ENCODE measurements around the gene SPSB4. TPM values are rescaled to one million over a fixed set of nuclear protein-coding genes. Genes with fewer than 3 reads are reported as not detected.

Gene SPSB4
- total and polyA plus RNA-seq, 2 of the 8 experiments (the other 6 are each of a cell fraction or from before 2014, with no cell fraction given) = 15.1 to 17.2 TPM

DNA sequence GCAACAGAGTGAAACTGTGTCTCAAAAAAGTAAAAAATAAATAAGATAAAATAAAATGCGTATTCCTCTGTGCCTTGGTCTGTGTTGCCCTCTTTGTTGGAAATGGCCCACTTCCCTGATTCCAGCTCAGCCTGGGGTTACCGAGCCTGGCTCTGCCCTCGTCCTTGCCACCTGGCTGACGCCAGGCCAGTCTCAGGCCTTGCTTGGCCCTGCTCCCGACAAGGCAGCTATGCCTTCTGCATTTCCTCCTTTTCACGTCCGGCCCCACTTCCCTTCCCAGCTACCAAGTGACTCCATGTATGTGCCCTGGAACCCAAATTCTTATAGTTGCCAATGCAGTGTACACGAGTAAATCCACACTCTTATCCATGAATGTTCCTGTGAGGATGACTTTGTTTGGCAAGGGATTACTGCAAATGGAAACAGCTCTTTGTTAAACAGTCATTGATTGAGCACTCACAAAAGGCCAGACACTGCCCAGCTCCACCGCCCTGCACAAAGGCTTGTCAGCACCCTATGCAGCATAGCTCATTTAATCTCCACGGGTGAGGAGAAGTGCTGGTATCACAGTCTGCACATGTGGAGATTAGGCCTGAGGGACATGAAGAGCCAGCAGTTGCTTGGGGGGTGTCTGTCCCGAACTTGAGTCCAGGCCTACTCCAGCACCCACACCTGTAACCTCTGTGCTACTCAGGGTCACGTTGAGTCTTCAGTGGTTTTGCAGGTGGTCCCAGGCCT lies 25.1 kb downstream of the SPSB4 start (continued):
- TF ChIP-seq, protein P1, sequence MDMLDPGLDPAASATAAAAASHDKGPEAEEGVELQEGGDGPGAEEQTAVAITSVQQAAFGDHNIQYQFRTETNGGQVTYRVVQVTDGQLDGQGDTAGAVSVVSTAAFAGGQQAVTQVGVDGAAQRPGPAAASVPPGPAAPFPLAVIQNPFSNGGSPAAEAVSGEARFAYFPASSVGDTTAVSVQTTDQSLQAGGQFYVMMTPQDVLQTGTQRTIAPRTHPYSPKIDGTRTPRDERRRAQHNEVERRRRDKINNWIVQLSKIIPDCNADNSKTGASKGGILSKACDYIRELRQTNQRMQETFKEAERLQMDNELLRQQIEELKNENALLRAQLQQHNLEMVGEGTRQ (IDR thresholded peaks at IDR 0.05; ENCODE audit: low read length) = no peak
- TF ChIP-seq, protein P2, sequence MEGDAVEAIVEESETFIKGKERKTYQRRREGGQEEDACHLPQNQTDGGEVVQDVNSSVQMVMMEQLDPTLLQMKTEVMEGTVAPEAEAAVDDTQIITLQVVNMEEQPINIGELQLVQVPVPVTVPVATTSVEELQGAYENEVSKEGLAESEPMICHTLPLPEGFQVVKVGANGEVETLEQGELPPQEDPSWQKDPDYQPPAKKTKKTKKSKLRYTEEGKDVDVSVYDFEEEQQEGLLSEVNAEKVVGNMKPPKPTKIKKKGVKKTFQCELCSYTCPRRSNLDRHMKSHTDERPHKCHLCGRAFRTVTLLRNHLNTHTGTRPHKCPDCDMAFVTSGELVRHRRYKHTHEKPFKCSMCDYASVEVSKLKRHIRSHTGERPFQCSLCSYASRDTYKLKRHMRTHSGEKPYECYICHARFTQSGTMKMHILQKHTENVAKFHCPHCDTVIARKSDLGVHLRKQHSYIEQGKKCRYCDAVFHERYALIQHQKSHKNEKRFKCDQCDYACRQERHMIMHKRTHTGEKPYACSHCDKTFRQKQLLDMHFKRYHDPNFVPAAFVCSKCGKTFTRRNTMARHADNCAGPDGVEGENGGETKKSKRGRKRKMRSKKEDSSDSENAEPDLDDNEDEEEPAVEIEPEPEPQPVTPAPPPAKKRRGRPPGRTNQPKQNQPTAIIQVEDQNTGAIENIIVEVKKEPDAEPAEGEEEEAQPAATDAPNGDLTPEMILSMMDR (IDR thresholded peaks at IDR 0.05; ENCODE audit: control extremely low read depth in 1 of 3, insufficient read depth in 1 of 3, low read depth in 1 of 3, low read length in 3 of 3) = no peak
- TF ChIP-seq, protein P3, sequence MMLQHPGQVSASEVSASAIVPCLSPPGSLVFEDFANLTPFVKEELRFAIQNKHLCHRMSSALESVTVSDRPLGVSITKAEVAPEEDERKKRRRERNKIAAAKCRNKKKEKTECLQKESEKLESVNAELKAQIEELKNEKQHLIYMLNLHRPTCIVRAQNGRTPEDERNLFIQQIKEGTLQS (IDR thresholded peaks at IDR 0.05; ENCODE audit: insufficient read depth, low read depth, low read length) = no peak
- TF ChIP-seq POLR2A (IDR thresholded peaks at IDR 0.05; ENCODE audit: control extremely low read depth in 1 of 2, low read depth in 2 of 2, low read length in 2 of 2) (no peak), SRF (IDR thresholded peaks at IDR 0.05; ENCODE audit: low read depth, low read length) (no peak), RBBP5 (IDR thresholded peaks at IDR 0.05; ENCODE audit: borderline replicate concordance, low read depth, low read length) (no peak)

Measured in H1 (cell line).